Left renal cortex interstitium (tissue), 4 donors: ENCODE data around the gene AHCTF1. TPM values are rescaled to one million over a fixed set of nuclear protein-coding genes. Genes with fewer than 3 reads are reported as not detected.
A peak's percentile ranks its signal among the peaks of the same experiment; 100 is the strongest.

Source experiments
- DNase-seq, 4 donors: peaks; one replicate each; pipeline ENCODE4 v3.0.0-alpha.2; 2013; ENCODE audit warnings: low read depth in 4 of 4, low spot score in 2 of 4, missing footprints in 1 of 4
- polyA plus RNA-seq, 4 donors: library from polyadenylated mRNA; unstranded; fragments of 120-200 nt; gene quantifications; one replicate each; pipeline ENCODE4 v1.2.1, GENCODE V29; 2013; ENCODE audit not compliant: insufficient read length in 4 of 4

AHCTF1 gene, protein sequence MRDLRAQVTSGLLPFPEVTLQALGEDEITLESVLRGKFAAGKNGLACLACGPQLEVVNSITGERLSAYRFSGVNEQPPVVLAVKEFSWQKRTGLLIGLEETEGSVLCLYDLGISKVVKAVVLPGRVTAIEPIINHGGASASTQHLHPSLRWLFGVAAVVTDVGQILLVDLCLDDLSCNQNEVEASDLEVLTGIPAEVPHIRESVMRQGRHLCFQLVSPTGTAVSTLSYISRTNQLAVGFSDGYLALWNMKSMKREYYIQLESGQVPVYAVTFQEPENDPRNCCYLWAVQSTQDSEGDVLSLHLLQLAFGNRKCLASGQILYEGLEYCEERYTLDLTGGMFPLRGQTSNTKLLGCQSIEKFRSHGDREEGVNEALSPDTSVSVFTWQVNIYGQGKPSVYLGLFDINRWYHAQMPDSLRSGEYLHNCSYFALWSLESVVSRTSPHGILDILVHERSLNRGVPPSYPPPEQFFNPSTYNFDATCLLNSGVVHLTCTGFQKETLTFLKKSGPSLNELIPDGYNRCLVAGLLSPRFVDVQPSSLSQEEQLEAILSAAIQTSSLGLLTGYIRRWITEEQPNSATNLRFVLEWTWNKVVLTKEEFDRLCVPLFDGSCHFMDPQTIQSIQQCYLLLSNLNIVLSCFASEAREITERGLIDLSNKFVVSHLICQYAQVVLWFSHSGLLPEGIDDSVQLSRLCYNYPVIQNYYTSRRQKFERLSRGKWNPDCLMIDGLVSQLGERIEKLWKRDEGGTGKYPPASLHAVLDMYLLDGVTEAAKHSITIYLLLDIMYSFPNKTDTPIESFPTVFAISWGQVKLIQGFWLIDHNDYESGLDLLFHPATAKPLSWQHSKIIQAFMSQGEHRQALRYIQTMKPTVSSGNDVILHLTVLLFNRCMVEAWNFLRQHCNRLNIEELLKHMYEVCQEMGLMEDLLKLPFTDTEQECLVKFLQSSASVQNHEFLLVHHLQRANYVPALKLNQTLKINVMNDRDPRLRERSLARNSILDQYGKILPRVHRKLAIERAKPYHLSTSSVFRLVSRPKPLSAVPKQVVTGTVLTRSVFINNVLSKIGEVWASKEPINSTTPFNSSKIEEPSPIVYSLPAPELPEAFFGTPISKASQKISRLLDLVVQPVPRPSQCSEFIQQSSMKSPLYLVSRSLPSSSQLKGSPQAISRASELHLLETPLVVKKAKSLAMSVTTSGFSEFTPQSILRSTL (N-terminal part only)
- 10 to 100 TPM; 40.3 to 60.1 (median 56.5) TPM for polyA plus RNA-seq

DNA sequence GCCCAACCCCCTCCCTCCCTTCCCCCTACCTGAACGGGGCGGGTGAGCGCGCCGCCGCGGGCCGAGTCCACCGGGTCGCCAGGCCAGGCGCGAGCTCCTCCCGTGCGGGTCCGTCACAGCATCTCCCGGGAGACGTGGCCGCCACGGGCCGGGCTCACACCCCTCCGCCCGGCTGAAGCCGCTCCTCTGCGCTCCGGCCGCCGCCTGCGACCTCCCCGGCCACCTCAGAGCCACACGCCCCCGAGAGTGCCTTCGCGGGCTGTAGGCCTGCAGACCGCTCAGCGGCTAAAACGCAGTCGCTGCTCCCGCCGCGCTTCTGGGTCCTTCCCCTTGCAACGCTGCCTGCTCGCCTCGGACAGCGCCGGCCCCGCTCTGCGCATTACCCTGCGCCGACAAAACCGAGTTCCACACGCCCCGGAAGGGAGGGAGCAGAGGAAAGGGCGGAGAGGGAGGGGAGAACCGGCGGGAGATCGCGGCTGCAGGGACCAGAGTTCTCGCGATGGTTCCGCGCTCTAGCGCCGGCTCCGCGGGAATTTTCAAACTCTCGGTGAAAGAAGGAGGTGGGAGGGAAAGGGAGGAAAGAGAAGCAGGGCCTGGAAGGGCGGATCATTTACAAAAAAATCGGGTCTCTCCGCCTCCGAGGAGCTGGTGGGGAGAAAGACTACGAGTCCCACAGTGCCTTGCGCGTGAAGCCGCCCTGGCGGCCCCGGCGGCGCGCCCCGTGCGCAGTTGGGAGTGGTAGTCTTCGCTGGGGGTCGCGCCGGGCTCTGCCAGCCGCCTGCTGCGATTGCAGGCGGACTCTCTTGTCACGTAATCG lies at the start of gene AHCTF1:
Gene AHCTF1, minus strand, starts transcription at position 400 of the 817 bp plus-strand sequence. CDS start 13,578 bp downstream, outside the sequence.
- peak; percentile 95 to 99 (median 98) for DNase-seq

DNA sequence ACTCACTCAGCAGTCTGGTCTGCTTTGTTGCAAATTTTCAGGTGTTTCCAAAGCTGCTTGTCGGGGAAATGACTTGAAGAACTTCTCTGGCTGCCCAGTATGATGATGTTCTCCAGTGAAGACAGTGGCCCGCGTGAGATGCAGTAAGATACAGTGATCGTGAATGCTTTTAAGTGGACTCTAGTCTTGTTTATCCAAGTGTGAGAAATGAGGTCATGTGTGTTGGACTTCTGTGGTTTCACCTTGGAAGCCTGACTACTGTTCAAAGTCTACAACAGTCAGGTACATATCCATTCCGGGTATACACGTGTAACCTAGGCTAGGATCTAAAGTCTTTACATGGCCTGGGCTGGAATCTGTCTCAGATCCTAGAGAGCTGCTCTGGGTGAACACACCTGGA lies 47.0 kb upstream of the AHCTF1 start:
- DNase-seq, result no peak

DNA sequence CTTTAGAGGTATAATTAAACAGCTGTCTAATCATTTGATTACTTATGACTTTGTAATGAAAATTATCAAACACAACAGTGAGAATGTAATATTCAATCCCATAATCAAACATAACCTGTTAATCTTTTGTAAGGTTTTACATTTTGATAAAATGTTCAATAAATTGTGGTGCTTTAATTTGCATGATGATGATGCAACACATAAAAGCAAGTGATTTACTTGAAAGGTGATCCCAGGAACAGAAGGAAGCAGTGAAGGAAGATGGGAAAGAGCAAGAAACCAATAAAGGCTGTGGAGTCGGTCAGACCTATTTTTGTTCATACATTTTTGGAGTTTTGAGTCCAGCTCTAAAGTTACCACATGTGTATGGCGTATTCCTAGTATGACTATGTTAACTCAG lies 46.5 kb upstream of the AHCTF1 start:
- no peak for DNase-seq

DNA sequence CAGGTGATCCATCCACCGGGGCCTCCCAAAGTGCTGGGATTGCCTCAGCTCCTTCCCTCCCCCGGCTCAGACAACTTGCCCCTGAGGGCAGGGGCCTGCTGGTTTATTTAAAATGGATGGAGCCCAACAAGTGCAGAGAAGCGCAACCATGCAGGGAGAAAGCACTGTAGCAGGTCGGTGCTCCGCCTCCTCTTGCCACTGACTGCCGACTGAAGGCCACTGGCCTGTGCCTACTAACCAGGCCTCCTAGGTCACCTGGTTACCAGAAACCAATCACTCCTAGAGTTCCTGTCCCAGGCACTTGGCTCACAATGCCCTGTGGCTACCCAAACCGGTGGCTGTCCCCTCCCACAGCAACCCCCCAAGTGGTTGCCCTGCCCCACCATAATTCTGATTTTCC lies 40.2 kb upstream of the AHCTF1 start:
- DNase-seq, result no peak

DNA sequence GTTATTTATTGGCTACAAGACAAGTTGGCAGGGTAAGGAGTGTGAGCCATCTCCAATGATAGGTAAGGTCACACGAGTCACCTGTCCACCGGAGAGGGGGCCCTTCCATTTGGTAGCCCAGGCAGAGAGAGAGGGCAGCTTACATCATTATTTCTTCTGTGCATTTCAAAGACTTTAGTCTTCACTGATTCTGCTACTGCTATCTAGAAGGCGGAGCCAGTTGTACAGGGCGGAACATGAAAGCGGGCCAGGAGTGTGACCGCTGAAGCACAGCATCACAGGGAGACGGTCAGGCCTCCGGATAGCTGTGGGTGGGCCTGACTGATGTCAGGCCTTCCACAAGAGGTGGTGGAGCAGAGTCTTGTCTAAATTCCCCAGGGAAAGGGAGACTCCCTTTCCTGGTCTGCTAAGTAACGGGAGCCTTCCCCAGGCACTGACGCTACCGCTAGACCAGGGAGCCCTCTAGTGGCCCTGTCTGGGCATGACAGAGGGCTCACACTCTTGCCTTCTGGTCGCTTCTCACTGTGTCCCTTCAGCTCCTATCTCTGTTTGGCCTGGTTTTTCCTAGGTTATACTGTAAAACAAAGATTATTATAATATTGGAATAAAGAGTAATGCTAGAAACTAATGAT lies 39.5 kb upstream of the AHCTF1 start:
- DNase-seq, result no peak

DNA sequence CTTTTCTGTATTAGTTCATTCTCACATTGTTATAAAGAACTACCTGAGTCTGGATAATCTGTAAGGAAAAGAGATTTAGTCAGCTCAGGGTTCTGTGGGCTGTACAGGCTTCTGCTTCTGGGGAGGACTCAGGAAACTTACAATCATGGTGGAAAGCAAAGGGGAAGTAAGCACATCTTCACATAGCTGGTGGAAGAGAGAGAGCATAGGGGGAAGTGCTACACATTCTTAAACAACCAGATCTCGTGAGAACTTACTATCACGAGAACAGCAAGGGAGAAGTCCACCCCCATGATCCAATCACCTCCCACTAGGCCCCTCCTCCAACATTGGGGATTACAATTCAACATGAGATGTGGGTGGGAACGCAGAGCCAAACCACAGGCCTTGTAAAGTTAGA lies 37.9 kb upstream of the AHCTF1 start:
- DNase-seq, result no peak

DNA sequence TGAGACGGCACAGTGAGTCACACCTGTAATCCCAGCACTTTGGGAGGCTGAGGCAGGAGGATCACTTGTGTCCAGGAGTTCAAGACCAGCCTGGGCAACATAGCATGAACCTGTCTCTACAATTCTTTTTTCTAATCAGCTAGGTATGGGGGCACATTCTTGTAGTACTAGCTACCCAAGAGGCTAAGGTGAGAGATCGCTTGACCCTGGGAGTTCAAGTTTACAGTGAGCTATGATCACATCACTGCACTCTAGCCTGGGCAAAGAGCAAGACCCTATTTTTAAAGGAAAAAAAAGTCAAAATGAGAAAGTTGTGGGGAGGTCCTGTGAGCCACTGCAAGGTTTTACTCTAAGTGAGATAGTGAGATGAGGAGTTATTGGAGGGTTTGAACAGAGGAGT lies 34.8 kb upstream of the AHCTF1 start:
- DNase-seq, result no peak

DNA sequence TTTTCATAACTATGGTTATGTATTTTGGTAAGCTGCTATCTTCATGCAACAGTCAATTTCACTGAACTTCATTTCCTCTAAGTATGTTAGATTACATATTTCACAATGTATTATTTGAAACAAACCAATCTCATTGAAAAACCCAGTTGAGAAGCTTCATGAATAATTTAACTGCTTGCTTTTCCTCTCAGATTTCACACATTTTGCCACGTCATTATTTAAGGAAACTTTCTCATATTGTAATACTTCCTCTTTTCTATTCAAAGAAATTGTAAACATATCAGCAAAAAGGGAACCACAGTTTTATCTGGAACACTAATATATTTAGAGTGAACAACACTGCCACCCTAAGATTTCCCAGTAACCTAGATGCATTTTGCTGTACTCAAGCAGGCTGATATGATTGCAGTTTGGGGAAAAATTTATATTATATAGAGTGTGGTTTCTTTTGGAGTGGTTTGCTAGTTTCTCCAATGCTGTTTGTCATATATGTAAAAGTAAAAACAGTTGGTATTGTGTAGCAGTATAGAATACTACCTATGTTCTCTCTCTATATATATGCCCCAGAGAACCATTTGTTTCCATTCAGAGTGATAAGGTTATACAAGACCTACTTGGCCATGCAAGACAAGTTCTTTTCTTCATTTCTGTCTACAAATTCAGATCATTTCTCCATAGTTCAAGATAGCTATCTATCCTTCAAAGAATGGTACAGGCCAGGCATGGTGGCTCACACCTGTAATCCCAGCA lies 28.4 kb upstream of the AHCTF1 start:
- DNase-seq, result no peak

DNA sequence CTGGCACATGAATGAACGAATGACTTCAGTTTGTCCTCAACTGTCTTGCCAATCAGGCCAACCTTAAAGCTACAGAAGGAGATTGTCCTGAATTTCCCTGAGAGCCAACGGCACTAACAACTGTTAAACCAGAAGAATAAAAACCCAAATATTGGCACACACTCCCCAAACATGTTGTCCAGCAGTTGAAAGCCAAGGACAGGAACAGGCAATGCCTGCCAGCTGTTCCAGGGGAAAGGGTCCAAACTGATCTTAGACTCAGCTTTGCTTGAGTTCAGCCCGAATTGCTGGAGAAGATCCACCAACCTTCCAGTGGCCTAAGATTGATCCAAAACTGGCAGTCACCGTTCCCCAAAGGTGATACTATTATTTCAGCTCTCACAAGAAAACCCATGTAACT lies 22.4 kb upstream of the AHCTF1 start:
- DNase-seq, result no peak

DNA sequence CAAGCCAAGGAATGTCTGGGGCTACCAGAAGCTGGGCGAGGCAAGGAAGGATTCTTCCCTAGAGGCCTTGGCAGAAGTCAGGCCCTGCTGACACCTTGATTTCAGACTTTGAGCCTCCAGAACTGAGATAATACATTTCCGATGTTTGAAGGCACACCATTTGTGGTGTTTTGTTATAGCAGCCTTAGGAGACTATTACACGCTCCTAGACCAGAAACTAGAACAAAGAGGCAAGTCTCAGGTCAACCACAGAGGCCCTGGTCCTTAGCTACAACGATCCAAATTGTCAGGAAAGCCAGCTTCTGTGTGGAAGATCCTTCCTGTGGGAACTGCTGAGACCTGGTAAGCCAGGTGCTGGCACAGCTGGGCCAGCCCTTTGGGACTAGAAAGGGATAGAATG lies 19.7 kb upstream of the AHCTF1 start:
- DNase-seq, result no peak

DNA sequence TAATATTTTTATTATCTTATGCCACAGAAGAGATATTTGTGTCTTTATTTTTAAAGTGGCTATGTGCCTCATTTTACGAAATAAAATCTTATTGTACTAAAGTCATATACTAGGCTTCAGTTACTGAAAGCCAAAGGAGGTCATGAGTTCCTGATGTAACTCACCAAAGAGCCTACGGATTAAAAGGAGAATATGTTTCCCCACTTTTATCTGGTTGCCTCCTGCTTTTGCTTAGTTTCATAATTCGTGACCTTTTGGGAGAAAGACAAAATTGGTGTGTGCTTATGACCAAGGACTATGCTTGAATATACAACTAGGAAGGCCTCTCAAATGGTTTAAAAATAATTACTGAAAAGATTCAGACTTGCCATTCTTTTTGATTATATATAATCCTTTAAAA lies 18.2 kb upstream of the AHCTF1 start:
- DNase-seq, result no peak

DNA sequence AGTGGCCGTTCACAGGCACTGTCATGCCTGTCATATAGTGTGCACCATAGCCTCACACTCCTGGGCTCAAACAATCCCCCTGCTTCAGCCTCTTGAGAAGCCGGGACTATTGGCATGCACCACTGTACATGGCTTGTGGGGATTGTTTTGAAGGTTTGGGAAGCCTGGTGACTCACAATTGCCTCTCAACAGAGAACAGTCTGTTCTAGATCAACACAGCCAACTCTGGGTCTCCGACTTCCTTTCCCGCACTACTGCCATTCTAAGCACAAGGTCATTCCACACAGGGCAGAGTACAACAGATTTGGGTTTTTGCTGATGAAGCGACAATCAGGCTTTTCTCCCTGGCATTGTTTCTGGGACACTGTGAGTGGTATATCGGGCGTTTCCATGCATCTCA lies 15.5 kb upstream of the AHCTF1 start:
- DNase-seq, result no peak

DNA sequence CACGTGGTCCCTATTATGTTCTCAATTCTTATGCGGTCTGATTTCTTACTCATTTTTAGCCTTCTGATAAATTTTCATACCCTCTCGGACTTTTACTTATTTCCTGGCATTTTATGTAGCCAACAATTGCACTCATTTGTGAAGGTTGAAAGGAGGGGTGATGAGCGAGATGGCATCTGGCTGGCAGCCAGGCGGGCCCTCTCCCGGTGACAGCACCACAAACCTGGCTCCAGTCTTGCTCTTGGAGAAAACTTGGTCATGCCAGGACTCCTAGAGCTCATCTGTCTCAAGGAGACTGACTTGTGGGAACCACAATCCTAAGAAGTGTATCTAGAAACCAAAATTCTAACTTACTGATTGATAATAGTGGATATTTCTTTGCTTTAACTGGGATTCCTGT lies 14.6 kb upstream of the AHCTF1 start:
- no peak for DNase-seq

DNA sequence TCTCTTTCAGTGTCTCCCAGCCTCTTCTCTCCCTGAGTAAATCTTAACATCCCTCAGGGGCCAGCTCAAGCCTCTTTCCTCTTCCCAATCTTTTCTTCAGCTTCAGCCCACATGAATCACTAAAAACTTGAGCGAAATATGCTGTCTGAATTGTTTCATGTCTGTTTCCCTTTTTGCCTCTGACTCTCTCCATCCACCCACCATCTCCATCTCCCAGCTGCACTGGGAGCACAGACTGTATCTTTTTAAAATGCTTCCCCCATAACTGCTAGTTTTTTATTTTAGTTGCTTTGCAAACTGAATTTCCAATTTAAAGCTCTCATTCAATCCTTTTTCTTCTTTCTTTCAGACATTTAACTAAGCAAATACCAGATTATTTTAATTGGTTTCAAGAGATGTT lies 3.0 kb upstream of the AHCTF1 start:
- DNase-seq, result no peak

DNA sequence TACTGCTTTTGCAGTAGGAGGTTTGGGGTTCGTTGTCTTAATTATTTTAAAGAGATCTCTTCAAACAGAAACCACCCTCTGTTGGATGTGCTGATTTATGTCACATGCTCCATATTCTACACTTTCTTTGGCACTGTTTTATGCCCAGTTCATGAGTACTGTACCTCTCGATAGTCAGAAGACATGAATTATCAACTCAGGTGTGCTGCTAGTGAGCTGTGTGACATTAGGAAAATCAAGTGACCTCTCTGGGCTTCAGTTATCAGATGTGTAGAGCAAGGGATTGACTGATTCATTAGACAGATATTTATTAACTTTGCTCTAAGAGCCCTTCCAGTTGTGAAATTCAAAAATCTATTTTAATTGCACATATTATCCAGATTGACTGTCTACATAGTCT lies 2.1 kb upstream of the AHCTF1 start:
- no peak for DNase-seq

DNA sequence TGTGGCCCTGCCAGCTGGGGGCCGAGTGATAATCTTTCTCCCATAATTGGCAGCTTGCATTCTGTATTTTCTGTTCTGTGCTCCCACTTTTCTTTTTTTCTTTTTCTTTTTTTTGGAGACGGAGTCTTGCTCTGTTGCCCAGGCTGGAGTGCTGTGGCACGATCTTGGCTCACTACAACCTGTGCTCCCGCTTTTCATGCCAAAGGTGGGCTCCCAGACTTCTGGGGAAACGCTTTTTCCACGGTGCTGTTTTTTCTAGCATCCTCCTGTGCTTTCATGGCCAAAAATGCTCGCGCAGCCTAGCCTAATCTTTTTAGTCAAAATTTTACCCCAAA lies 585 bp upstream of the AHCTF1 start:
- no peak for DNase-seq

DNA sequence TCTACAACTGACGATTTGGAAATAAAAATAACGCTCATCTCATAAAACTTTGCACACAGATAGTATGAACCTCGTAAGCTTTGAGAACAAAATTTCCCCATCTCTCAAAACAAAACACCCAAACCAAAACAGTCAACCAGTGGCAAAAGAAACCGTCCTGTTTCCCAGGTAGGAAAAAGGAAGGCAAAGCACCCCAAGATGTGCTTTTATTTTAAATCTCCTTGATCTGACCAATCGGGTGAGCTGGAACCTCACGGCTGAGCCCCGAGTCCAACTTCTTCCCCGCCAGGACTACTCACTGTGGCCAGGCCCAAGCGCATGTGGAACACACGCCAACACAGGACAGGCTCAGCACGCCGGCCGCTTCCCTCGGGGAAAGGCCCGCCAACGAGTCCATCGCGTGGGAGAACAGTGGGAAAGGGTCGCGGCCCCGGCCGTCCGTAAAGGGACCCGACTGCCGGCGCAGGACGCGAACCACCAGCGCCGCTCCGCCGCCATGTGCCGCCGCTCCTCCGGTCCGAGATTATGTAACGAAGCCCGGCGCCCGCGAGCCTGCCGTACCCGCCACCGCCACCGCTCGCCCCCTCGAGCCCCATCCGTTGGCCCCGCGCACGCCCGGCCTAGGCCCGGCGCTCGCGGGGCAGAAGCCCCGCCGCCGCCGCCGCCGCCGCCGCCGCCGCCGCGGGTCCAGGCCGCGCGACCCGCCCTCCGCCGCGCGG lies 759 bp downstream of the AHCTF1 start:
- DNase-seq, result peak in 3 of 4 donors; percentile 29 to 49 (median 39)

DNA sequence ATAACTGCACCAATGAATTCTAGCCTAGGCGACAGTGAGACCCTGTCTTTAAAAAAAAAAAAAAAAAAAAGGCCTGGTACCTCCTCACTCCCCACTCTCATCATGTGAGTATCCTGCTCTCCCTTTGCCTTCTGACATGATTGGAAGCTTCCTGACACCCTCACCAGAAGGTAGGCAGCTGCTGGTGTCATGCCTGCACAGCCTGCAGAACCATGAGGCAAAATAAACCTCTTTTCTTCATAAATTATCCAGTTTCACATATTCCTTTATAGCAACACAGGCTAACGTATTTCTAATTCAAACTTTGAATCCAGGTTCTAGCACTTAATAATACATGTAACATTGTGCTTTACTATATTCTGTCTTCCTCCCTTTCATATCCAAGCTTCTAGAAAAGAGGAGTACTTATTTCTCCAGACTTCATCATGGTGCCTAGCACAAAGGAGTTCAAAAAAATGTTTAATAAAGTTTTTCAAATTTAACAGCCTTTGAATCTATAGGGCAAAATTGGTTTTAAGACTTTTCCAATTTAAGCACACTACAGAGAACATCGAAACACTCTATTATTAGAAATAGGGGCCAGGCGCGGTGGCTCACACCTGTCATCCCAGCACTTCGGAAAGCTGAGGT lies 5.6 kb downstream of the AHCTF1 start:
- DNase-seq, result no peak
